Osteoblast (primary cell): Measurements from ENCODE around the gene KDELR1. TPM values are rescaled to one million over a fixed set of nuclear protein-coding genes. Genes with fewer than 3 reads are reported as not detected.
A peak's percentile ranks its signal among the peaks of the same experiment; 100 is the strongest.

Experiments
- DNase-seq: peaks from one replicate; pipeline ENCODE4 v3.0.0; 2011; ENCODE audit warnings: low spot score, mixed read lengths; ENCODE audit not compliant: insufficient read length; ENCODE audit errors: missing footprints
- H2AFZ ChIP-seq: 2 replicates; pipeline ENCODE4 v1.6.0; 2011; ENCODE audit warnings: mild to moderate bottlenecking, low read length
- H3K27ac ChIP-seq: 2 replicates; pipeline ENCODE4 v1.5.1; 2011; ENCODE audit warnings: mild to moderate bottlenecking, low read depth, low read length, moderate library complexity
- H3K27me3 ChIP-seq: 2 replicates; pipeline ENCODE4 v1.6.0; 2012; ENCODE audit warnings: mild to moderate bottlenecking, control low read depth, inconsistent platforms, low read length, moderate library complexity; ENCODE audit not compliant: insufficient read depth
- H3K36me3 ChIP-seq: 2 replicates; pipeline ENCODE4 v1.5.1; 2011; ENCODE audit warnings: mild to moderate bottlenecking, low read length, control low read depth, moderate library complexity; ENCODE audit not compliant: insufficient read depth
- H3K4me1 ChIP-seq: 2 replicates; pipeline ENCODE4 v1.5.1; 2011; ENCODE audit warnings: mild to moderate bottlenecking, low read length, control low read depth, moderate library complexity; ENCODE audit not compliant: insufficient read depth
- H3K4me2 ChIP-seq: 2 replicates; pipeline ENCODE4 v1.6.0; 2011; ENCODE audit warnings: mild to moderate bottlenecking, low read length; ENCODE audit not compliant: insufficient read depth
- H3K4me3 ChIP-seq: fragments of 200-600 bp; sonication (generic); 3 replicates; pipeline ENCODE4 v1.5.1; 2012; ENCODE audit warnings: mild to moderate bottlenecking, low read length, inconsistent platforms; ENCODE audit not compliant: insufficient read depth
- H3K79me2 ChIP-seq: 2 replicates; pipeline ENCODE4 v1.6.0; 2012; ENCODE audit warnings: mild to moderate bottlenecking, low read length, control low read depth, inconsistent platforms; ENCODE audit not compliant: insufficient read depth
- H3K9me3 ChIP-seq: 2 replicates; pipeline ENCODE4 v1.5.1; 2011; ENCODE audit warnings: low read depth, low read length, control low read depth
- H4K20me1 ChIP-seq: 2 replicates; pipeline ENCODE4 v1.6.0; 2012; ENCODE audit warnings: mild to moderate bottlenecking, low read length, control low read depth; ENCODE audit not compliant: insufficient read depth
- CTCF ChIP-seq: IDR thresholded peaks from 2 replicates; pipeline ENCODE4 v1.5.1; 2011; ENCODE audit warnings: mild to moderate bottlenecking, low read depth, low read length, moderate library complexity; ENCODE audit errors: extremely low read depth
- total RNA-seq: library from RNA; depleted of rRNA; stranded (reverse); fragments of >200 nt; gene quantifications from 2 replicates; pipeline ENCODE4 v1.2.3, GENCODE V29; 2012

Gene KDELR1
- total RNA-seq, 1 donor, result 95.2 TPM

- Histone ChIP-seq H3K27me3 (no peaks in the 10 kb centered on the region), H3K79me2 (peaks cover 35% of the 10 kb centered on the region), H3K27ac (no peak overlapping the region), H3K4me3 (no peak overlapping the region), H3K4me2 (no peak overlapping the region), H3K9me3 (no peaks in the 10 kb centered on the region), H2AFZ (no peak overlapping the region), H4K20me1 (peaks cover 46% of the 10 kb centered on the region), H3K4me1 (peaks cover 4% of the 10 kb centered on the region), H3K36me3 (peaks cover 80% of the 10 kb centered on the region)
- DNase-seq, result no peak
- TF ChIP-seq CTCF, result no peak
These were observed 5.8 kb downstream of the KDELR1 start for GRCh38 chr19:48385461-48386087.

GRCh38 chr19:48382286-48382685 lies 9.1 kb downstream of the KDELR1 start:
- no peak for DNase-seq
- no peak for TF ChIP-seq CTCF
- H3K4me3 ChIP-seq, result no peak overlapping the region
- H4K20me1 ChIP-seq, result peaks cover 29% of the 10 kb centered on the region
- no peak overlapping the region for H3K4me2 ChIP-seq
- H3K27ac ChIP-seq, result no peak overlapping the region
- no peaks in the 10 kb centered on the region for H3K27me3 ChIP-seq
- peaks cover 4% of the 10 kb centered on the region for H3K79me2 ChIP-seq
- no peak overlapping the region for H2AFZ ChIP-seq
- H3K4me1 ChIP-seq, result no peaks in the 10 kb centered on the region
- no peaks in the 10 kb centered on the region for H3K9me3 ChIP-seq
- H3K36me3 ChIP-seq, result peaks cover 59% of the 10 kb centered on the region

- Histone ChIP-seq H3K4me1 (no peaks in the 10 kb centered on the region), H2AFZ (no peak overlapping the region), H3K4me3 (no peak overlapping the region), H3K36me3 (peaks cover 50% of the 10 kb centered on the region), H3K4me2 (no peak overlapping the region), H3K27me3 (no peaks in the 10 kb centered on the region), H3K9me3 (no peaks in the 10 kb centered on the region), H4K20me1 (peaks cover 26% of the 10 kb centered on the region), H3K79me2 (no peaks in the 10 kb centered on the region), H3K27ac (no peak overlapping the region)
- TF ChIP-seq CTCF, result no peak
- DNase-seq, result peak; percentile 60
These were observed 10.0 kb downstream of the KDELR1 start for GRCh38 chr19:48381178-48381950.

GRCh38 chr19:48379058-48379457 lies 12.3 kb downstream of the KDELR1 start:
- TF ChIP-seq CTCF, result no peak
- Histone ChIP-seq H4K20me1 (peaks cover 8% of the 10 kb centered on the region), H3K36me3 (peaks cover 30% of the 10 kb centered on the region), H3K4me2 (no peak overlapping the region), H3K79me2 (no peaks in the 10 kb centered on the region), H3K27me3 (no peaks in the 10 kb centered on the region), H2AFZ (no peak overlapping the region), H3K9me3 (no peaks in the 10 kb centered on the region), H3K4me3 (no peak overlapping the region), H3K4me1 (no peaks in the 10 kb centered on the region), H3K27ac (no peak overlapping the region)
- no peak for DNase-seq
